Panc1 (cell line): Measurements from ENCODE around the gene CEND1. TPM values are rescaled to one million over a fixed set of nuclear protein-coding genes. Genes with fewer than 3 reads are reported as not detected.

Source experiments
- ATAC-seq: fragments of 200-7000 bp; cut with Tn5 transposase; 2 replicates; pipeline ENCODE4 v1.9.1; 2020; ENCODE audit warnings: mild to moderate bottlenecking, moderate library complexity
- BruUV-seq: library from RNA; stranded (reverse); fragments of 400-500 nt; replicated peaks from 2 replicates; lab custom pipeline; 2021; lab: Mats Ljungman, UMichigan
- CTCF ChIA-PET: fragments of 300-600 bp; sonication (Branson Sonifier 250); formaldehyde crosslinking; loops from one replicate; lab custom pipeline; 2022; ENCODE audit warnings: antibody characterized with exemption; lab: Charles Lee
- POLR2A ChIA-PET: fragments of 300-600 bp; sonication (Branson Sonifier 250); formaldehyde crosslinking; loops from one replicate; lab custom pipeline; 2022; ENCODE audit warnings: antibody characterized with exemption; lab: Charles Lee
- DNase-seq: peaks from one replicate; pipeline ENCODE4 v3.0.0-alpha.2; 2010; ENCODE audit warnings: low read depth, low spot score
- H3K27ac ChIP-seq: 2 replicates; pipeline ENCODE4 v1.5.1; 2011; ENCODE audit warnings: mild to moderate bottlenecking, low read length, inconsistent platforms
- H3K27me3 ChIP-seq: fragments of 200-500 bp; sonication (Bioruptor generic); 2 replicates; pipeline ENCODE4 v1.6.0; 2014; ENCODE audit warnings: low read length, inconsistent platforms; ENCODE audit not compliant: control insufficient read depth, insufficient read depth
- H3K36me3 ChIP-seq: fragments of 200-500 bp; sonication (Bioruptor generic); 2 replicates; pipeline ENCODE4 v1.5.1; 2014; ENCODE audit warnings: inconsistent platforms, mild to moderate bottlenecking, low read length, moderate library complexity; ENCODE audit not compliant: control insufficient read depth, insufficient read depth
- H3K4me1 ChIP-seq: 2 replicates; pipeline ENCODE4 v1.5.1; 2011; ENCODE audit warnings: inconsistent platforms, mild to moderate bottlenecking, low read length, moderate library complexity; ENCODE audit not compliant: control insufficient read depth, insufficient read depth
- H3K4me3 ChIP-seq, 2 experiments: 2 replicates each; pipeline ENCODE4 v1.5.1; 2011 to 2012; ENCODE audit warnings: low read depth in 2 of 2, low read length in 2 of 2, mild to moderate bottlenecking in 2 of 2, inconsistent platforms in 1 of 2, moderate library complexity in 1 of 2
- H3K9me3 ChIP-seq: fragments of 200-500 bp; sonication (Bioruptor generic); 2 replicates; pipeline ENCODE4 v1.5.1; 2014; ENCODE audit warnings: low read depth, mild to moderate bottlenecking, inconsistent platforms, low read length, moderate library complexity; ENCODE audit not compliant: control insufficient read depth, insufficient read depth
- CTCF ChIP-seq: fragments of 450-650 bp; IDR thresholded peaks from 2 replicates; pipeline ENCODE4 v1.5.1; 2017; ENCODE audit warnings: mild to moderate bottlenecking
- POLR2AphosphoS5 ChIP-seq: IDR thresholded peaks from 2 replicates; pipeline ENCODE4 v1.6.1; 2012; ENCODE audit warnings: mild to moderate bottlenecking, low read depth, low read length, moderate library complexity
- REST ChIP-seq, 2 experiments: IDR thresholded peaks; 2 replicates each; pipeline ENCODE4 v1.6.1; 2011 to 2012; ENCODE audit warnings: low read depth in 2 of 2, control low read depth in 1 of 2, low read length in 1 of 2, mild to moderate bottlenecking in 1 of 2, moderate library complexity in 1 of 2; ENCODE audit not compliant: insufficient read depth in 1 of 2
- SIN3A ChIP-seq: IDR thresholded peaks from 2 replicates; pipeline ENCODE4 v1.6.1; 2012; ENCODE audit warnings: low read depth, mild to moderate bottlenecking, low read length, moderate library complexity, borderline replicate concordance; ENCODE audit not compliant: insufficient read depth
- TCF7L2 ChIP-seq: IDR thresholded peaks from 2 replicates; pipeline ENCODE4 v1.6.1; 2011; ENCODE audit warnings: mild to moderate bottlenecking, low read depth, low read length, inconsistent platforms
- in situ Hi-C: cut with HindIII; loops from 2 replicates; pipeline ENCODE4 v1.10.0; 2016; ENCODE audit warnings: low sequenced_read_pairs, low pct_unique_long_range_greater_than_20kb
- intact Hi-C: fragments of 100-400 bp; cut with micrococcal nuclease; formaldehyde crosslinking; loops from one replicate; pipeline ENCODE4 v1.10.0; 2022; ENCODE audit not compliant: unreplicated experiment
- total RNA-seq: library from RNA; stranded (reverse); gene quantifications from one replicate; pipeline ENCODE4 v1.2.1, GENCODE V29; 2021; ENCODE audit not compliant: unreplicated experiment

Gene CEND1
- total RNA-seq, 1 experiment from 2014 or later, result 15.9 TPM

DNA sequence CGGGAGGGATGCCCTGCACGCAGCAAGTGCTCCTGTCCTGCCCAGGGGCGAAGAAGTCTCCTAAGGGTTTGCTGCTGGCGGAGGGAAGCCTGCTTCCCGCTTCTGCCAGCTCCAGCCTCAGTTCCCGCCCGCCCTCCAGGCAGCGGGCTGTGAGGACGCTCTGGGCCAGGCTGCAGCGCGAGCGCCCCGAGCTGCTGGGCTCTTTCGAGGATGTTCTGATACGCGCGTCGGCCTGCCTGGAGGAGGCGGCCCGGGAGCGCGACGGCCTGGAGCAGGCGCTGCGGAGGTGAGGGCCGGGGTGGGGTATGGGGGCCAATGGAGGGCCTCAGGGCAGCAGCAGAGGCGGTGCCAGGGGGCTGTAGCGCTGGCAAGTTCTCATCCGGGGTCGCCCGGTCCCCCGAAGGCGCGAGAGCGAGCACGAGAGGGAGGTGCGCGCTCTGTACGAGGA lies 40.0 kb upstream of the CEND1 start:
- Histone ChIP-seq H3K27ac (peak overlapping the region; percentile 92), H3K9me3 (no peaks in the 10 kb centered on the region), H3K4me3 (peak overlapping the region; percentile 78 to 82), H3K27me3 (no peaks in the 10 kb centered on the region), H3K36me3 (no peaks in the 10 kb centered on the region), H3K4me1 (peaks cover 58% of the 10 kb centered on the region)
- no TSS peak for BruUV-seq
- intact Hi-C loops, result no loop called here
- in situ Hi-C loops, result no loop called here
- peak; percentile 0; the same call in 1 of the 2 replicates for ATAC-seq
- ChIA-PET POLR2A (interaction anchor here (2.5 kb wide), 1 partner anchor 14 kb away, joined by 8 read pairs; no protein-coding TSS in a partner anchor), CTCF (interaction anchor here (0.8 kb wide), 1 partner anchor 8 kb away, joined by 4 read pairs; no protein-coding TSS in a partner anchor)
- no peak for DNase-seq
- peak; percentile 81 for TF ChIP-seq POLR2AphosphoS5
- no peak for TF ChIP-seq SIN3A

DNA sequence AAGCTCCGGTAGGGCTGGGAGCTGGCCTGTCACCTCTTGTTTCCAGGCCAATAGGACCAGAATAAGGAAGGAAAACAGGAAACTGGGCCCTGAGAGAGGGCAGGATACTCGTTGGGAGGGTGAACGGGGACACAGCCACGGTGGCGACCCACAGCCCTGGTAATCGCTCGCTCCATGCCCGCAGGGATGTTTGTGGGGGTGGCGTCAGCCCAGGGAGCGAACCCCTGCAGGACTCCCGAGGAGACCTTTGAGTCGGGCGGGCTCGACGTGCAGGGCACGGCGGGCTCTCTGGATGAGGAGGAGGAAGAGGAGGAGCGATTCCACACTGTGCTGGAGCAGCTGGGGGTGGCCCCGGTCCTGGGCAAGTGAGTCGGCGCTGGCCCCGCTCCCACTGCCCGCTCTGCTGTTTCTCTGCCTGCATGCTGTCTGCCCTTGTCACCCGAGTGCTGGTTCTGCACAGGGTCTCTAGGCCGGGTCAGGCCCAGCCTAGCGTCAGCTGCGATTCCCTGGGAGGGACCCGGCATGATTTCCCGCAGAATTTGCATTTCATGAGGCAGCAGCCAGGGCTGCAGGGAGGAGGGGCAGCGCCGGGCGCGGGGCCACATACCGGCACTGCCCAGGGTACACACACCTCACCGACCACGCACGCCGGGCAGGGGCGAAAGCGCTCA lies 39.4 kb upstream of the CEND1 start:
- CTCF ChIA-PET, result interaction anchor here (0.8 kb wide), 1 partner anchor 8 kb away, joined by 4 read pairs; no protein-coding TSS in a partner anchor
- in situ Hi-C loops, result no loop called here
- H3K4me1 ChIP-seq, result peaks cover 58% of the 10 kb centered on the region
- POLR2A ChIA-PET, result interaction anchor here (1.9 to 2.5 kb wide), 2 partner anchors 10 to 13 kb away, joined by 8 to 11 read pairs; partner anchors contain the start of gene PNPLA2
- H3K27ac ChIP-seq, result peak overlapping the region; percentile 92
- H3K36me3 ChIP-seq, result no peaks in the 10 kb centered on the region
- no TSS peak for BruUV-seq
- H3K4me3 ChIP-seq, result peak overlapping the region; percentile 78 to 82
- intact Hi-C loops, result no loop called here
- H3K9me3 ChIP-seq, result no peaks in the 10 kb centered on the region
- no peak for TF ChIP-seq TCF7L2
- 0 out of 2 replicates have a peak, but pooled peaks have one; percentile 48 for TF ChIP-seq SIN3A
- peak; percentile 7; the same call in 1 of the 2 replicates for ATAC-seq
- H3K27me3 ChIP-seq, result no peaks in the 10 kb centered on the region
- DNase-seq, result no peak

DNA sequence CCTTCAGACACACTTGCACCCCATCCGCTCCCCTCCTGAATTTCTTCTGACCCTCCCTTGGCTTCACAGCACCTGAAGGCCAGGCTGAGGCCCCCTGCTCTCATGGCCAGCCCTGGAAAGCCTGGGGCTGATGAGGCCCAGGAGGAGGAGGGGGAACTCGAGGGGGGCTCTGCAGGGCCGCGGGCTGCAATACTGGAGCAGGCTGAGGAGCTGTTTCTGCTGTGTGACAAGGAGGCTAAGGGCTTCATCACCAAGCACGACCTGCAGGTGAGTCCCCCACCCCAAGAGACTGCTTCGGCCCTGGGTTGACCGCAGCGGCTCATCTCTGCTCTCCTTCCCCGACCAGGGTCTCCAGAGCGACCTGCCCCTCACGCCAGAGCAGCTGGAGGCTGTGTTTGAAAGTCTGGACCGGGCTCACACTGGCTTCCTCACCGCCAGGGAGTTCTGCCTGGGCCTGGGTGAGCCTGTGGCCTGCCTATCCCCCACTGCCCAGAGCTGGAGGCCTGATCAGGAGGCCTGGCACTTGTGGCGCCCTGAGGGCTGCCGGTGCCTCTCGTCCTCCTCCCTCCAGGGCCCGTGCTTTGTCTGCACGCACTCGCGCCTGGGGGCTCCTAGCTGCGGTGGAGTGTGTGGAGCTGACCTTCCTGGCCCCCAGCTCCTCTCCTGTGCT lies 38.8 kb upstream of the CEND1 start:
- ATAC-seq (peak; percentile 1; the same call in 1 of the 2 replicates), DNase-seq (no peak)
- Histone ChIP-seq H3K9me3 (no peaks in the 10 kb centered on the region), H3K4me1 (peaks cover 57% of the 10 kb centered on the region), H3K36me3 (0 out of 2 replicates have a peak, but pooled peaks cover 2% of the 10 kb centered on the region), H3K27me3 (no peaks in the 10 kb centered on the region), H3K4me3 (peak overlapping the region; percentile 78 to 82), H3K27ac (peak overlapping the region; percentile 92)
- TF ChIP-seq REST (IDR thresholded peaks at IDR 0.05; ENCODE audit: insufficient read depth in 1 of 2, low read depth in 2 of 2, low read length in 1 of 2) (no peak), TCF7L2 (no peak), POLR2AphosphoS5 (no peak), CTCF (no peak), SIN3A (no peak)
- ChIA-PET CTCF (interaction anchor here (1.2 kb wide), 1 partner anchor 18 kb away, joined by 6 read pairs; no protein-coding TSS in a partner anchor), POLR2A (interaction anchor here (0.5 to 1.9 kb wide), 3 partner anchors 9 to 70 kb away, joined by 3 to 11 read pairs (median 3); partner anchors contain the start of gene PNPLA2)
- intact Hi-C loops (no loop called here), in situ Hi-C loops (no loop called here)
- BruUV-seq, result no TSS peak
